ENCODE results near the gene LMNA. TPM values are rescaled to one million over a fixed set of nuclear protein-coding genes. Genes with fewer than 3 reads are reported as not detected.

The LMNA gene
- total RNA-seq, 1 experiment from 2014 or later = 51.0 TPM

GRCh38 chr1:156165083-156165482 lies 50.6 kb downstream of the LMNA start:
- H3K4me3 Mint-ChIP-seq = no peak overlapping the region
- no peak overlapping the region for H2AFZ ChIP-seq (ENCODE audit: low read length)
- no peak overlapping the region for H3K18ac ChIP-seq (ENCODE audit: insufficient read length, low read depth, low read length)
- H3K36me3 Mint-ChIP-seq (ENCODE audit: insufficient read depth in 1 of 3, low read depth in 3 of 3) = peaks cover 2 to 31% (median 26%) of the 10 kb centered on the region in 3 experiments; a peak in 6 of 7 replicates
- H3K27me3 ChIP-seq (ENCODE audit: insufficient read depth, low read length) = no peaks in the 10 kb centered on the region
- H3K23me2 ChIP-seq (ENCODE audit: insufficient read length, low read depth, low read length, poor library complexity, severe bottlenecking) = peaks cover 5% of the 10 kb centered on the region
- H4K8ac ChIP-seq (replicated peaks; ENCODE audit: insufficient read length, low read depth, low read length) = no peak overlapping the region
- no peak overlapping the region for H3K14ac ChIP-seq (ENCODE audit: insufficient read depth, low read length)
- no peak overlapping the region for H4K91ac ChIP-seq (ENCODE audit: insufficient read length, low read depth, low read length)
- no peak overlapping the region for H3K4ac ChIP-seq (ENCODE audit: low read depth, low read length)
- H3K4me1 ChIP-seq (ENCODE audit: insufficient read depth, low read length) = no peaks in the 10 kb centered on the region; the same call in 1 of the 2 replicates
- H2BK12ac ChIP-seq (ENCODE audit: insufficient read length, low read depth, low read length) = no peak overlapping the region
- no peak overlapping the region for H3K9ac ChIP-seq (ENCODE audit: extremely low read depth, insufficient read length, low read length)
- no peak overlapping the region for H4K5ac ChIP-seq (ENCODE audit: insufficient read length, low read depth, low read length)
- H3K4me2 ChIP-seq (ENCODE audit: insufficient read depth, insufficient read length, low read length) = no peak overlapping the region
- no peaks in the 10 kb centered on the region for H4K20me1 ChIP-seq (ENCODE audit: control insufficient read depth, insufficient read depth, insufficient read length)
- H3K27me3 Mint-ChIP-seq (ENCODE audit: low read depth) = no peaks in the 10 kb centered on the region
- DNase-seq = no peak
- no peak overlapping the region for H2BK20ac ChIP-seq (ENCODE audit: low read depth, low read length, poor library complexity, severe bottlenecking)
- H3K79me1 ChIP-seq (ENCODE audit: insufficient read depth, low read depth, low read length, poor library complexity, severe bottlenecking) = no peaks in the 10 kb centered on the region
- peaks cover 28 to 30% of the 10 kb centered on the region in 2 experiments for H3K4me1 Mint-ChIP-seq
- no peak overlapping the region for H3K27ac ChIP-seq (ENCODE audit: insufficient read length, low read depth, low read length)
- H3K27ac Mint-ChIP-seq = 0 out of 7 replicates have a peak overlapping the region, but pooled peaks of 1 of the 3 experiments have one; percentile 5
- H3K56ac ChIP-seq (ENCODE audit: insufficient read length, low read depth, low read length) = no peak overlapping the region
- H2BK120ac ChIP-seq (ENCODE audit: low read depth, low read length, poor library complexity, severe bottlenecking) = no peak overlapping the region
- H2BK5ac ChIP-seq (ENCODE audit: insufficient read length, low read length) = no peak overlapping the region
- TF ChIP-seq CTCF (conservative IDR thresholded peaks at IDR 0.05) = no peak
- no peaks in the 10 kb centered on the region for H3K9me3 Mint-ChIP-seq
- no peaks in the 10 kb centered on the region for H3K9me3 ChIP-seq (ENCODE audit: control insufficient read depth, low read depth, low read length)
- no peaks in the 10 kb centered on the region for H3K79me2 ChIP-seq (ENCODE audit: insufficient read depth, low read length)
- no CpG with 5 or more reads among the region's 2 CpGs for WGBS (ENCODE audit: extremely low coverage, insufficient read length, low lambda C conversion rate)
- no peak overlapping the region for H2BK15ac ChIP-seq (ENCODE audit: low read depth, low read length)
- H3K23ac ChIP-seq (ENCODE audit: insufficient read length, low read depth, low read length) = no peak overlapping the region
- no peak overlapping the region for H3T11ph ChIP-seq (ENCODE audit: low read length)
- H2AK5ac ChIP-seq (ENCODE audit: insufficient read length, low read length) = no peak overlapping the region

Data from H9 (cell line).